Esophagus muscularis mucosa (tissue), 3 donors: ENCODE data around the gene CST8.

ENCODE experiments used
- CTCF ChIP-seq, 3 experiments: fragments of 200-600 bp in 2 of 3; fragments of 450-650 bp in 1 of 3; sonication (generic) in 2 of 3; IDR thresholded peaks; one replicate each; pipeline ENCODE4 v1.5.1; 2017 to 2019; ENCODE audit warnings: antibody characterized with exemption in 3 of 3, mild to moderate bottlenecking in 2 of 3, moderate library complexity in 1 of 3
- POLR2AphosphoS5 ChIP-seq, 2 donors: sonication (generic); formaldehyde crosslinking; IDR thresholded peaks; one replicate each; pipeline ENCODE4 v1.6.1; 2017; ENCODE audit warnings: antibody characterized with exemption in 2 of 2

DNA sequence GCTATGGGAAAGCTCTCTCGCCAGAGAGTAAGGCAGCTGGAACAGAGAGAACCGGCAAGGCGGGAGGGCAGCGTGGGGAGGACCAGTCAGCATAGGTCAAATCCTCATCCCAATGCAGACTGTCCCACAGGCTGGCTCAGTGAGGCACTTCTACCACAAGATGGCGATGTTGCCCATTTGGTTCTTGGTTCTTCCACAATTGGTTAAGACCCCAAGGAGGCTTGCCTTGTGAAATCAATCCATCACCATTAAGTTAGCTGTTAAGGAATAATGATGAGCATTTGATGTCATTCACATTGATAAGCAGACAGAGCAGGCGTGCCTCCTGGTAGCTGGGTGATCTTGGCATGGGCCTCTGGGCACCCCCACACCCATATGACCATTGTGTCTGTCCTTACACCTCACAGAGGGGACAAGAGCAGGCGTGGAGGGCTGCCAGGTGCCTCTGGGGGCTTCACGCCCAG lies 49.0 kb upstream of the CST8 start:
- peak; percentile 76 to 95 (median 83) for TF ChIP-seq CTCF (IDR thresholded peaks at IDR 0.05)
- TF ChIP-seq POLR2AphosphoS5 (IDR thresholded peaks at IDR 0.05) = peak in 1 of 2 donors; percentile 27
